ENCODE results near the gene RASSF5. TPM values are rescaled to one million over a fixed set of nuclear protein-coding genes. Genes with fewer than 3 reads are reported as not detected.

Gene RASSF5
- total RNA-seq, 5 donors from 2014 or later (not counting 1 experiment from before 2014, with no cell fraction given), result 174 to 224 (median 204) TPM

GRCh38 chr1:206637605-206638004, 130.3 kb downstream of the RASSF5 start:
- ATAC-seq (replicated peaks in 1 of 4) (no peak), DNase-seq (no peak)
- H3K36me3 Mint-ChIP-seq, result no peaks in the 10 kb centered on the region
- H3K27me3 Mint-ChIP-seq, result peaks cover 1 to 4% of the 10 kb centered on the region in 2 donors
- ChIA-PET POLR2A (interaction anchor here in 1 of 2 donors (0.5 kb wide), 1 partner anchor 1382 kb away, joined by 4 read pairs; no protein-coding TSS in a partner anchor), CTCF (interaction anchor here (0.5 to 1.8 kb wide), 6 partner anchors 26 to 845 kb away, joined by 3 to 6 read pairs (median 4); no protein-coding TSS in a partner anchor)
- H3K27ac Mint-ChIP-seq, result no peak overlapping the region
- no peaks in the 10 kb centered on the region for H3K9me3 Mint-ChIP-seq
- peaks cover 9 to 19% of the 10 kb centered on the region in 2 experiments for H3K4me1 ChIP-seq (ENCODE audit: control insufficient read depth in 1 of 2, extremely low read depth in 1 of 2, insufficient read depth in 2 of 2, low read length in 2 of 2)
- no peak overlapping the region for H3K4me3 ChIP-seq (ENCODE audit: control insufficient read depth in 1 of 2, extremely low read depth in 1 of 2, low read length in 1 of 2)
- H3K27ac ChIP-seq (ENCODE audit: low read length), result no peak overlapping the region
- H3K27me3 ChIP-seq (replicated peaks in 1 of 2; ENCODE audit: control insufficient read depth in 2 of 2, extremely low read depth in 1 of 2, insufficient read depth in 2 of 2, low read length in 1 of 2), result peaks cover 0 to 10% of the 10 kb centered on the region in 2 experiments
- H3K4me3 Mint-ChIP-seq, result no peak overlapping the region
- H3K9me3 ChIP-seq, result no peaks in the 10 kb centered on the region
- no peaks in the 10 kb centered on the region for H3K36me3 ChIP-seq (ENCODE audit: control insufficient read depth in 2 of 2, extremely low read depth in 1 of 2, insufficient read depth in 1 of 2, low read length in 1 of 2)
- peaks cover 11 to 21% (median 15%) of the 10 kb centered on the region in 3 donors for H3K4me1 Mint-ChIP-seq

Other genes starting within 250 kb of the RASSF5 start
- 10 to 100 TPM; 60.7 to 84.7 (median 81.4) TPM for gene IKBKE, start 37.1 kb upstream of the RASSF5 start, total RNA-seq
- 10 to 100 TPM; 48.0 to 56.7 (median 49.3) TPM for gene EIF2D, start 104.9 kb downstream of the RASSF5 start, total RNA-seq
- 1 to 10 TPM in 4 of 5 donors, under 1 TPM in 1; 0.73 to 2.0 (median 1.6) TPM for gene DYRK3, start 128.0 kb downstream of the RASSF5 start, total RNA-seq
- gene MAPKAPK2, start 177.4 kb downstream of the RASSF5 start, total RNA-seq, result 100 to 1,000 TPM in 1 of 5 donors, 10 to 100 TPM in 4; 64.3 to 117 (median 78.4) TPM

All from T-cell (primary cell).